Measurements from ENCODE around the gene ADD1.

ADD1 gene

DNA sequence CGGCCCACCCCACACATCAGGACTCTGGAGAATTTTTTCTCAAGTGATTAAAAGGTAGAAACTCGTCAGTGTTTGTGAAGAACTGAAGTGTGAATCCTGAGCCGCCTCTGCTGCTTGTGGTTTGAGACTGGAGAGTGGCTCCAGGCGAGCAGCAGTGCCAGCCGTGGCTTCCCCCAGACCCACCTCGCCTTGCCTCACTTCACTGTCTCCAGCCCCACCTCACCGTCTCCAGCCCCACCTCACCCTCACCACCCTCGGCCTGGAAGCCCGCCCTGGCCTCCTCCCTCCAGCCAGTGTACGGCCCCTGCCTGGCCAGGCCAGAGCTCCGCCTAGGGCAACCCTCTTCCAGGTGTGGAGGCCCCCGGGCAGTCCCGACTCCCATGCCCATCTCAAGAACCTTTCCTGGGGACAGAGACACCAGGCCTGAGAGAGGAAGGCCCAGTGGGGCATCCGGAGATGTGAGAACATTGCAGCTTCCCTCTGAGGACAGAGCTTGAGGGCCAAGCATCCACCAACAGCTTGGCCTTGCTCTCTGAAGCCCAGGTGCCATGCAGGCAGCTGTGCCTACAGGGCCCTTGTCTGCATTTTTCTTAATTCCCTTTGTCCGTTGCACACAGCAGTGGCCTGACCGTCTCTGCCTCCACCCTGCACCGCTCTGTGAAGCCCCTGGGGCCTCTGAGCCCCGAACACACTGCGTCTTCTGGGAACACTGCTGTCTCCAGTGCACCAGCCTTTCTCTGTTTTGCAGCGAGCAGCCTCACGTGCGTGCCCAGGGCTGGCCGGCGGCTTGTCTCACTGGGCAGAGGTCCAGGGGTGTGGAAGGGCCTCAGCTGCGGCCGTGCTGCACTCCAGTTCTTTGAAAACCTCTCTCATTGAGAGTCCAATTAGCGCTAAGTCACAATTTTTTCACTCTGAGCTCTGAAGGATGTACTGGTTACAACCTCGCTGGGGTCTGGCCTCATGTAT lies 37.0 kb upstream of the ADD1 start:
- no peak for DNase-seq

DNA sequence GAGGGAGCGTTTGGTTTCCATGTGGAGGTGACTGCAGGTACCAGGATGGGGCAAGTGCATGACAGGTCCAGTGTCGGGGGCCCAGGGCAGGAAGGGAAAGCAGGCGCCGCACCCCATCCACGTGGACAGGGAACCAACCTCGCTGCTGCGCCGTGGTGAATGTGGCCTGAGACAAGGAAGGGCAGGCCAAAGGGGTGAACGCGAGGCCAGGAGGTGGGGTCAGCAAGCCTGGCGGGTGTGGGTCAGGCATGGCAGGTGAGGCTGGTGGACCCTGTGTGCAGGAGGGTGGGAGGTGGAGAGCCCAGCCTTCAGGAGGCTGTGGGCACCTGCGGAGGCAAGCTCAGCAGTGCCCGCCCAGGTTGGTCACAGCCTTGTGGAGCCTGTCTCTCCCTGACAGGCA lies 36.1 kb upstream of the ADD1 start:
- DNase-seq = no peak

DNA sequence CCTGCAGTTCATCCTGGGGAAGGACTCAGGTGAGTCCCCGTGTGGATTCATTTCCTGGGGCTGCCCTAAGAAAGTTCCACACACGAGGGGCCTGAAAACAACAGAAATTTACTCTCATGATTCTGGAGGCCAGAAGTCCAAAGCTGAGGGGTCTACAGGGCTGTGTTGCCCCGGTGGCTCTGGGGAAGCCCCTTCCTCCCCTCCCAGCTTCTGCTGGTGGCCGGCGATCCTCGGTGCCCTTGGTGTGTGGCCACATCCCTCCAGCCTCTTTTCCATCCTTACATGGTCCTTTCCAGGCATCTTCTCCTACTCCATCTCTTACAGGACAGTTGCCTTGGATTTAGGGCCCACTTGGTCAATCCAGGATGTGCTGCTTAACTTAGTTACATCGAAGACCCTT lies 35.6 kb upstream of the ADD1 start:
- no peak for DNase-seq

DNA sequence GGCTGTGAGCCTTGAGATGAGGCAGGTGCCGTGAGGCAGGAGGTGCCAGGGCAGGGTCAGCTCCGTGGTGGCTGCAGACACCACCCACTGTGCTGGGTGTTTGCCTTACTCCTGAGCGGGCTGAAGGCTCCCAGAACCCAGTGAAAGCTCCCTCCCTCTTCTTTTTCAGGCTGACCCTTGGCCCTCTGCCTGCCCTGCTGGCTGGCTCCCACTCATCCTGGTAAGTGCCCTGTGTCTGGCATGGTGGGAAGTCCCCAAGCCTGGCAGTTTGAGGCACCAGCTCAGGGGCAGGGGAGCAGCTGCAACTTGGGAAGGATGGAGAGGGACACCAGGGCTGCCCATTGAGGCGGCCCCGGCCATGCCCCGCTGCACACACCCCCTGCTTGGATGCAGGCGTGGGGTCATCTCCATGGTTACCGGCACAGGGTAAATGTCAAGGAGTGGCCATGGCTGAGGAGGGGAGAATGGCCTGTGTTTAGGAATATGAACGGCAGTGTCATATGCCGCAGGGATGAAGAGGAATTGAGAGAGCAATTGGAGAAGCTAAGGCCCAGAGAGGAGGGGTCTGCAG lies 33.9 kb upstream of the ADD1 start:
- DNase-seq = no peak

DNA sequence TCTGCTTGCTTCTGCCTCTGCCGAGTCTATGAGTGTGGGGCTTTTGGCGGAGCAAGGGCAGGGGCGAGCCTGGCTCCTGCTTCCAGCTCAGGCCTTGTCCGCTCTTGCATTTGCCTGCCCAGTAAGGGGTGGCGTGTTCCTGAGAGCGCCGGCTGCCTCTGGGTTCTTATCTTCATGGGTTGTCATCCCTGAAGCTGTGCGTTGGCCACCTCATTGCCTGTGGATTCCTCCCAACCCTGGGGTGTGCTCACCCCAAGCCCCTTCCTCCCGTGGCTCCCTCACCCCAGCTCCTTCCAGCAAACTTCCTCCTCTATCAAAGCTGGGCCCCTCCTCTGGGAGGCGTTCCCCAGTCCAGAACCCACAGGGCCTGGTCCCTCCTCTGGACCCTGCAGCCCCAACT lies 33.3 kb upstream of the ADD1 start:
- no peak for DNase-seq

DNA sequence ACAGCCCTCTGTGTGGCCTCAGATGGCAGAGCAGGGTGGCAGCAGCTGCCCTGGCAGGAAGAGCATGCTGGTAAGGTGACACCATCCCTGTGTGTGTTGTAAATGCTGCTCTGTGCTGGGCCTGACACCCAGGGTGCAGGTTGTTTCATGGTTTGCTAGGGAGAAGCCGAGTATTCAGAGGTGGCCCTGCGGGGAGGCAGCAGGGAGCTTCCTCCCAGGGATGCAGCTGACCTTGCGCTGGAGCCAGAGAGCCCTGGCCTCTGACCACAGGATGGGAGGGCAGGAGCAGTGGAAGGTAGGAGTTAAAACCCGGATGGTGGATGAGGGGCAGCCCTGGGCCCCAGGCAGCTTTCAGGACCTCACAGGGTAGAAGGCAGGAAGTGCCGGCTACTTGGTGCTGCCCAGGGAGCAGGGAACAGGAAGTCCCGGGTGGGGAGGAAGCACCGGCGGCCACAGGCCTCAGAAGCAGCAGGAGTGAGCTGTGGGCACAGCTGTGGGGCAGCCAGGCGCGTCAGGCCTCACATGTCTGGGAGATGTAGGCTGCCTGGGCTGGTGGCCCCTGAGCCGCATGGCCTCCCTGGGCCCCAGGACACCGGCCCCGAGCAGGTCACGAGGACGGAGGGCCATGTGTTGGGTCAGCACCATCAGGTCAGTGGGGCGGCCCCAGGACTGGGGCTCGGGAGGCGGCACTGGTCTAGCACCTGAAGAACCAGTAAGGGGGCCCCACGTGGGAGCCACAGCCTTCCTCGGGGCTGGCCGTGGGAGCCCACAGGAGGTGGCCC lies 31.6 kb upstream of the ADD1 start:
- peak; percentile 47 for DNase-seq

DNA sequence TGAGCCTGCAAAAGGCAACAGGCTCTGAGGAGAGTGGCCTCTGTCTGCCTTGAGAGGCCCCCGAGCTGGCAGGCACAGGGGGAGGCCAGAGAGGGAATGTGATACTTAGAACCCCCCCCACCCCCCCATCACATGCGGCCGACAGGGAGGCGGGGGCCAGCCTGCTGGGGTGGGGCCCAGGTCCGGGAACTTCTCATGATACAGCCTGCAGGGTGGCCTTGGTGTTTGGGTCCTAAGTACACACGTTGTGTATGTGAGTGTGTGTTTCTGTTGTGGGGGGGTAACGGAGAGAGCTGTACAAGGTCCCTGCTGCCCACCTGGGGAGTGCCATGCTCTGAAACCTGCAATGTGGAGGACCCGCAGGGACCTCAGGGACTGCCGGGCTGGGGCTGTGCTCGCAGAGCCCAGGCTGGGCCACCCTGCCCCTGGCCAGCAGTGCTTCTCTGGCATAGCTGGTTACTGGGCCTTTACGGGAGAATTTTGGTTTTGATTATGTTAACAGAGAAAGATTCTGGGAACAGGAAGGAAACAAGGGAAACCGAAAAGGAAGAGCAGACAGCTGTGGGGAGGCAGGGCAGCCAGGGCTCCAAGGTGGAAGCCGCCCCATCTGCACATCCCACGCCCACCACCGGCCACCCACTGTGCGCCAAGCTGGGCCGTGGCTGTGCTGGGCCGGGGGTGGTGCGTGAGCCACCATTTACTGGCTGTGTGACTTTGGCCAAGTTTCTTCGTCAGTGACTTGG lies 30.9 kb upstream of the ADD1 start:
- no peak for DNase-seq

DNA sequence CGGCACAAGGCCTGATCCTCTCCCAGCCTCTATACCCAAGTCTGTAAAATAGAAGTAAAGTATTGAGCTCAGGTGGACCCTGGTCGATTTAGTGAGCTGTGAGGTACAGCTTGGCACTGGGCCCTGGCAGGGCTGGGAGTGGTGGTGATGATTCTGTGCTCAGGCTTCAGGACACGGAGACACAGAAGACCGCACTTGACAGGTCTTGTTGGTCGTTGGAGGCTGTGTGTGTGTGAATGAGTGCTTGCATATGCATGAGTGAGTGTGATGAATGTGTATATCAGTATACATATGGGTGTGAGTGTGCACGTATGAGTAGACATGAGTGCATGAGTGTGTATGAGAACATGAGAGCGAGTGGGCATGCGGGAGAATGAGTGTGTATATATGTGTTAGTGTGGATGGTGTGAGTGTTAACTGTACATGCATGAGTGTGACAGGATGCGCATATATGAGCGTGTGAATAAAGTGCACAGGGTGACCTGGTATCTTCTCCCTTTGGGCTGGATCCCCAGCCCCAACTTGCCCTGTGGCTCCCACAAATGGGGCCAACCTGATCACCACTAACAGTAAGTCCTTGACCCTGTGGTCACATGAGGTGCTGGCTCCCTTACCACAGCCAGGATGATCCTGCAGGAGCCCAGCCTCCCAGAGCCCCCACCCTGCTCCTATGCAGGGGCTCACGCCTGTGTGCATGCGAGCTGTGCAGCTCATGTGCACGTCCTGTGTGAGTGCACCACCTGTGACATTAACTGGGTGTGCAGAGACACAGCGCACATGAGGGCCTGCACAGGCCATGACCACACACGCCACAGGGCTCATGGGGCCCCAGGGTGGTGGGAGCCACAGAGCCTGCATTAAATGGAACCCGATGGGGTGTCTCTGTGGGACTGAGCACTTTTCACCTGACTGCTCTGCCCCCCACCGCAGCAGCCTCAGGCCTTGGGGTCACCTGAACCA lies 29.9 kb upstream of the ADD1 start:
- DNase-seq = no peak

DNA sequence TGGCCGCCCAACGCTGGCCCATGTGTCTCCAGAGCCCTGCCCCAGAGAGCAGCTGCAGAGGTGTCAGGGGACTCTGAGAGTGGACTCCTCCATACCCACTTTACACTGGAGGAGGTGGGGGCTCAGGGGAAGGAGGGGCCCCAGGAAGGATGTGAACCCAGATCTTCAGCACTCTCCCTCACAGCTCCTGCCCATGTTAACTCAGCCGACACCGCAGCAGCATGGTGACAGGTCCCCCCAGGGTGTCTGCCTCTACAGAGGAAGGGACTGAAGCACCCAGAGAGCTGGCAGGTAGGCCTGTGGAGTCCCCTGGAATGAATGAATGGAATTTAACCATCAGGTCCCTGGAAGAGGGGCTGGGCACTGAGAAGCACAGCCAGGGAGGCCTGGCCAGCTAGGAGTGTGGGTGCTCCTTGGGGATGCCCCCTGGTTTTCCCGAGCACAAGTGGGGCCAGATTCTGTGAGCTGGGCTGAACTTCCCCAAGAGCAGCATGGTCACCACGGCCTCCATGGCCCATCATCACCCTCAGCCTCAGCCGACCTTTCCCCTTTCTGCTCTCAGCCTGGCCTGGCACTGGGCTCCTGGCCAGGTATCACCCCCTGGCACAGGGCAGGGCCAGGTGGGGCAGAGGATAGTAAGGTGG lies 28.9 kb upstream of the ADD1 start:
- no peak for DNase-seq

DNA sequence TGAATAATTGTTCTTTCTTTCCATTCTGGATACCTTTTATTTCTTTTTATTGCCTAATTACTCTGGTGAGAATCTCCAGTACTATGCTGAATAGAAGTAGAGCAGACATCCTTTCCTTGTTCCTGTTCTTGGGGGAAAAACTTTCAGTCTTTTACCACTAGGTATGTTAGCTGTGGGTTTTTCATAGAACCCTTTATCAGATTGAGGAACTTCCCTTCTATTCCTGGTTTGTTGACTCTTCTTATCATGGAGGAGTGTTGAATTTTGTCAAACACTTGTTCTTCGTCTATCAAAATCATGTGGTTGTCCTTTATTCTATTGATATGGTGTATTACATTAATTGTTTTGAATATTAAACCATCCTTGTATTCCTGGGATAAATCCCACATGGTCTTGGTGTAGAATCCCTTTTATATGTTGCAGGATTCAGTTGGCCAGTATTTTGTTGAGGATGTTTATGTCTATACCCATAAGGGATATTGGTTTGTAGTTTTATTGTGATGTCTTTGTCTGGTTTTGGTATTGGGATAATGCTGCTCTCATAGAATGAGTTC lies 27.2 kb upstream of the ADD1 start:
- DNase-seq = no peak

DNA sequence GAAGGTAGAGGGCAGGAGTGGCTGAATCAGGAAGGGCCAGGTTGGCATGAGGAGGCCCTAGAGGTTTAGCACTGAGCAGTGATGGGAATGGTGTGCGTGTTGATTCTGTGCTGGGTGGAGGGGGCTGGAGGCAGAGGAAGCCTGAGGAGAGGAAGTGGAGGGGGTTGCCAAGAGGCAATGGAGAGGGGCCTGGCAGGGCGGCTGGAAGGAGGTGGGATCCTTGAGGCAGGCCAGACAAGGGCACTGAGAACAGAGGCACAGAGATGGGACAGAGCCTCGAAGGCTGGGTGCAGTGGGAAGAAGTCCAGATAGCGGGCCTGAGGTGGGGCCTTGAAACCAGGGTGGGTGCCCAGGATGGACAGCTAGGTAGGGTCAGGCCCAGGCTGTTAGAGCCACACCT lies 26.5 kb upstream of the ADD1 start:
- no peak for DNase-seq

DNA sequence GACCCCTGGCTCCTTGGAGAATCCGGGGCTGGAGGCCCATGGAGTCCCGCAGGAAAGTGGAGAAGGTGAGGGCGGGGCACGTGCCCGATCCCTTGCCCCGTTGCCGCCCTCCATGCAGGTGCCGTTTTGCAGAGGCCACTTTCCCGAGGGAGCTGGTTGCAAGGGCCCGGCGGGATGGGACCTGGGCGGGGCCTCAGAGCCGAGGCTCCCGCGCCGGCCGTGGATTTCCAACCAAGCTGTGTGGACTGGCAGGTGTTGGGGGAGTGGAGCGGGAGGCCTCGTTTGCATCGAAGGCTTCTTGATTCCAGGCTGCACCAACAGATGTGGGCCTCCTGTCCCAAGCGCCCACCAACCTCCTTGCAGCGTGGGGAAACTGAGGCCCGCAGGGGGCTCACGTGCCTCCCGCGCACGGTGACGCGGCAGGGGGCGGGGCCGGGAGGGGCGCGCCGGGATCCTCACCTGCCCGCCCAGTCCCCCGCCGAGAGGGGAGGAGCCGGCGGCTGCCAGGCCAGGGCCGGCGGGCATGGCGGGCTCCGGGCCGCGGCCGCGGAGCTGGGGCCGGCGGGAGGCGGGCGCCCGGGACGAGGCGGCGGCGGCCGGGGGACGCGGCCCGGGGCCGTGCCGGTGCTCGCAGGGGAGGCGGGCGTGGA lies 25.8 kb upstream of the ADD1 start:
- DNase-seq = peak; percentile 40

DNA sequence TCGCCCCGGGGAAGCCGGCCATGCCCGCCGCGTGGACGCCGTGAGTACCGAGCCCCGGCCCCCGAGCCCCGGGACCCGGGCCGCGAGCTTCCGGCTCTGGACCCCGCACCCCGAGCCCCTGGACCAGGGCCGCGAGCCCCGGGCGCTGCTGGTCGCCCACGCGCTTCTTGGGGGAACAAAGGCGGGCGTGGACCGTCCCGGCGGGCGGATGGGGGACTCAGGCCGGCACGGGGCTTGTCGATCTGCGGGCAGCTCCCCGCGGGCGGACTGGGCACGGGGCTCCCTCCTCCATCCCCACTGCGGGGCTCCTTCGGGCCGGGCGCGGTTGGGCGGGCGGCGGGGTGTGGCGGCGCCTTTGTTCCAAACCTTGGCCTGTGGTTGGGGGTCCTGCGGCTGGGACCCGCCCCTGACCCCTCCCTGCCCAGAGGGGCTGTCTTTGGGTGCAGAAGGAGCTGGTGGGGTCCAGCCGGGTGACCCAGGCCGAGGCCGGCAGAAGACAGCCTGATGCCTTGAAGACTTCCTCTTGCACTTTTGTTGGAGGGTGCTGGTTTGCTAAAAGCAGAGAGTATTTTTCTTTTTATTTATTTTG lies 25.2 kb upstream of the ADD1 start:
- DNase-seq = no peak

DNA sequence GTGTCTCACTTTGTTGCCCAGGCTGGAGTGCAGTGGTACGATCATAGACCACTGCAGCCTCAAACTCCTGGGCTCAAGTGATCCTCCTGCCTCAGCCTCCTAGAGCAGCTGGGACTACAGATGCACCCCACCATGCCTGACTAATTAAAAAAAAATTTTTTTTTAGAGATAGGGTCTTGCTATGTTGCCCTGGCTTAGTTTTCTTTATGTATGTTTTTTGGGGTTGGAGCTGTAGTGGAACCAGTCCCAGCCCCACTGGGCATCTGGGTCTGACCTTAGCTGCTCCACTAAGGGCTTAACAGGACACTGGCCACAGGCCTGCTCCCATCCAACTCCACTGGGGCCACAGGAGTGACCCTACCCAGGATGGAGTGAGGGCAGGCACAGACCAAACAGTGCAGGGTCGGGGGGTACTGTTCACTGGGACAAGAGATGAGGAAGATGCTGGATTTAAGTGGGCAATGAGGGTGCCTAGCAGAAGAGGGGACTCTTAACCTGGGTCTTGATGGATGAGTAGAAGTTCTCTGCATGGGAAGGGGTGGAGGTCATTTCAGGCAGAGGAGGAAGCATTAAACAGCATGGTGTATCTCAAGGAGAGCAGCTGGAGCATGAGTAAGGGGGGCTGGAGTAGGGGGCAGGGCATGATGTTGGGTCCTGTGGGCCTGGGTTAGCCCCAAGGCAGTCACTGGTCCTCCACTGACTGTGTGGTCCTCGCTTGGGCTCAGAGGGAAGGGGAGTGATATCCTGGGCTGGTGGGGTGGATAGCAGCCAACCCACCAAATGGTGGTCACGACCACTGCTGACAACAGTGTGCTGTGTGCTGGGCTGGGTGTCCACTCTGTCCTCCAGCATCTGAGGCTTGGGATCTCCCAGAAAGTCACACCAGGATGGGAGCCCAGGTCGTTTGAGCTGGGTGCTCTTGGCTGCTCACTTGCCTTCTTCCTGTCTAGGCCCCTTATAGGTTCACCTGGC lies 24.1 kb upstream of the ADD1 start:
- DNase-seq = no peak

DNA sequence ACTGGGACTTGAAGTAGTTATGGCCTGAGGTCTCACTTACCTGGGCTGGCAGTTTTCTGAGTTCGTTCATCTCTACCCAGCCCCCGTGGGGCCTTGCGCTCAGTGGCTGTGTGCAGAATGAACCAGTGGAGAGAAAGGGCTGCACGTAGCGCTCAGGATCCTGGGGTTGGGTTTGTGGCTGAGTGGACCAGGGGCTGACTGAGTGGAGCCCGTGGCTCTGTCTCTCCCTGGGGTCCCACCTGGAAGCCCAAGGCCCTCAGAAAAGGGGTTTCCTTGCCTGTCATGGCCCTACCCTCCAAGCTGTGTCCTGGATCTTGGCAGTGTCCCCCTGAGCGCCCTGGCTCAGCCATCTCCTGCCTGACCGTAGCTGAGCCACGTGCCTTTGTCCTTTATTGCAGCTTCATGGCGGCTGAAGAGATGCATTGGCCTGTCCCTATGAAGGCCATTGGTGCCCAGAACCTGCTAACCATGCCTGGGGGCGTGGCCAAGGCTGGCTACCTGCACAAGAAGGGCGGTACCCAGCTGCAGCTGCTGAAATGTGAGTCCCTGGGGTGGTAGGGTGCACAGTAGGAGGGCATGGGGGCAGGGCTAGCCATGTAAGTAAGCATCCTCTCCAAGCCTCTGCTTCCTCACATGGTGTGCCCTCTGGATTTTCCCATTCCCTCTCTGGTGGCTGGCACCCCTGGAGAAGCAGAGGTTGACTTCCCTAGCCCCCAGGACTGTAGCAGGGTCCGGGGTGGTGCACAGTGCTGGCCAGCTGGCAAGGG lies 23.2 kb upstream of the ADD1 start:
- no peak for DNase-seq

DNA sequence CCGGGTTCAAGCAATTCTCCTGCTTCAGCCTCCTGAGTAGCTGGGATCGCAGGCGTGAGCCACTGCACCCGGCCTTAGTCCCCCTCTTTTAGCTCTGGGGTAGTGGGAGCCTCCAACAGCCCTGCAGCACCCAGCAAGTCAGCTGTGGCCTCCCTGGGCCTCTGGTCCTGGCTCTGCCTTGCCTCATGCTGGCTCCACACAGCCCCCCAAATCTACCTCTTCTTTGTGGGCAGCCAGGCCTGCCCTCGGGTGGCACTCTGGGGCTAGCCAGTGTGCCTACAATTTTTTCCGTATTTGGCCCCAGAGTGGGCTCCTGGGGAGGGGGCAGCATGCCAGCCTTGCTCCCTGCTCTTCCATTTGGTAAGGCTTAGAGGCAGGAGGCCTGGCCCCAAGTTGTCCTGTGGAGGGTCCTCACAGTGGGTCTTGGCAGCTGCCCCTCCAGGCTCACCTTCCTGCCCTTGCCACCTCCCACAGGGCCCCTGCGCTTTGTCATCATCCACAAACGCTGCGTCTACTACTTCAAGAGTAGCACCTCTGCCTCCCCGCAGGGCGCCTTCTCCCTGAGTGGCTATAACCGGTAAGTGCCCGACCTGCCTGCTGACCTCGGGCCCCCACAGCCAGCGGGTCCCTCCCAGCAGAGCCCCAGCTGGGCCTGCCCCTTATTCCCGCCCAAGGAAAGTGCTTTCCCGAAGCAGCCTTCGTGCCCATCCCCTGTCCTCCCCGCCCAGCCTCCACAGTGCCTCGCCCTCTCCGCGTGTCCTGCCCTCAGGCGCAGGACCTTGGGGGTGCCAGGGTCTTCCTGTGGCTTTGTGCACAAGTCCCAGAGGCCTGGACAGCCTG lies 21.0 kb upstream of the ADD1 start:
- no peak for DNase-seq

DNA sequence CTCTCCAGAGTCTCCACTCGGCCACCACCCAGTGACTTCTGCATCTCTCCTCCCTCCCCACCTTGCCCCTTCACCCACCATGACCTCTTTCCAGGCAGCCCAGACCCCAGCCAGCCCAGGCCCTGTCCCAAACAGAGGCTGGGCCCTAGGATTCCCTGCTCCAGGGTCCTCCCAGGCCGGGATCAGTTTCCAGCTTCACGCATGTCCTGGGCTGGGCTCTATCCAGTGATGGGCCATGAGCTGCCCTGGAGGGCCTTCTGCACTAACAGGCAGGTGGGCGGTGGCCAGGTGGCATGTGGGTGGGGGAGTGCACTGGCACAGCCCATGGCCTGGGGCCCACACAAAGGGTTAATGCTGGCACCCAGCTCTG lies 20.4 kb upstream of the ADD1 start:
- DNase-seq = no peak
